AG09309 (cell line): Measurements from ENCODE around the gene UBE2F.

Experiments used
- DNase-seq: peaks from one replicate; pipeline ENCODE4 v3.0.0-alpha.2; 2010; ENCODE audit warnings: low read depth
- H3K4me3 ChIP-seq: 2 replicates; pipeline ENCODE4 v1.5.1; 2011; ENCODE audit warnings: mild to moderate bottlenecking, low read depth, low read length, moderate library complexity; ENCODE audit not compliant: control insufficient read depth
- TF ChIP-seq, protein P1 (sequence below): IDR thresholded peaks from 2 replicates; pipeline ENCODE4 v1.5.1; 2011; ENCODE audit warnings: mild to moderate bottlenecking, low read depth, low read length, inconsistent platforms; ENCODE audit not compliant: insufficient read depth, control insufficient read depth; ENCODE audit errors: missing control alignments

UBE2F gene

DNA sequence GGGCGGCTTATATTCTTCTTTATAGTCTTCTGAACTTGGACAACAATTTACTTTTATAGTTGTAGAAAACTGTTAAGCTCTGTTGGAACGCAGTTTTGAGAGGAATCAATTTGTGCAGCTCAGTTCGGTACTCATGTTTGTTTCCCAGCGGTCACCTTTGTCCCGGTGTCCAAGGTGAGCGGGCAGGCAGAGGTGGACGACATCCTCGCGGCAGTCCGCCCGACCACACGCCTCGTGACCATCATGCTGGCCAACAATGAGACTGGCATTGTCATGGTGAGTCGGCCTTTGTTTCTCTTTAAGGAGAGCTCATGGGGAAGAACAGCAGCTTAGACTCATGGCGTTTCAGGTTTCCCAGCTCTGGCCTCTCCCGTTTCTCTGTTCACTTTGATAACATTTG, 114.7 kb downstream of the UBE2F start:
- no peak overlapping the region for H3K4me3 ChIP-seq
- TF ChIP-seq, protein P1, sequence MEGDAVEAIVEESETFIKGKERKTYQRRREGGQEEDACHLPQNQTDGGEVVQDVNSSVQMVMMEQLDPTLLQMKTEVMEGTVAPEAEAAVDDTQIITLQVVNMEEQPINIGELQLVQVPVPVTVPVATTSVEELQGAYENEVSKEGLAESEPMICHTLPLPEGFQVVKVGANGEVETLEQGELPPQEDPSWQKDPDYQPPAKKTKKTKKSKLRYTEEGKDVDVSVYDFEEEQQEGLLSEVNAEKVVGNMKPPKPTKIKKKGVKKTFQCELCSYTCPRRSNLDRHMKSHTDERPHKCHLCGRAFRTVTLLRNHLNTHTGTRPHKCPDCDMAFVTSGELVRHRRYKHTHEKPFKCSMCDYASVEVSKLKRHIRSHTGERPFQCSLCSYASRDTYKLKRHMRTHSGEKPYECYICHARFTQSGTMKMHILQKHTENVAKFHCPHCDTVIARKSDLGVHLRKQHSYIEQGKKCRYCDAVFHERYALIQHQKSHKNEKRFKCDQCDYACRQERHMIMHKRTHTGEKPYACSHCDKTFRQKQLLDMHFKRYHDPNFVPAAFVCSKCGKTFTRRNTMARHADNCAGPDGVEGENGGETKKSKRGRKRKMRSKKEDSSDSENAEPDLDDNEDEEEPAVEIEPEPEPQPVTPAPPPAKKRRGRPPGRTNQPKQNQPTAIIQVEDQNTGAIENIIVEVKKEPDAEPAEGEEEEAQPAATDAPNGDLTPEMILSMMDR, result no peak
- DNase-seq, result no peak

DNA sequence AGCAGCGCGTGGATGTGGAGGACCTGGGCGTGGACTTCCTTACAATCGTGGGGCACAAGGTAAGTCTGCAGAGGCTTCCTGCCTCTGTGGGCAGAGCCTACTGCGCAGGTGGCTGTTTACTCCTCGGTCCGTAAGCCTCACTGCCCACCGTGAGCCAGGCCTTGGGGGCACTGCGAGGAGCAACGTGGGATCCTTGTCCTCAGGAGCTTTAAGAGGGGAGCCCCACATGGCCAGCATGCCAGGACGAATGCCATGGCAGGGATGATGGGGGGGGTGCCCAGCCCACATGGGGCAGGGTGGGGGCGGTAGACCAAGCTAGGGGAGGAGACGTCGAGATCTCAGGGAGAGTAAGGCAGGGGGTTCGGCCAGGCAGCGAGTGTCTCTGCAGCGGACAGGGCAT, 115.3 kb downstream of the UBE2F start:
- TF ChIP-seq, protein P1, result no peak
- DNase-seq, result no peak
- no peak overlapping the region for H3K4me3 ChIP-seq

DNA sequence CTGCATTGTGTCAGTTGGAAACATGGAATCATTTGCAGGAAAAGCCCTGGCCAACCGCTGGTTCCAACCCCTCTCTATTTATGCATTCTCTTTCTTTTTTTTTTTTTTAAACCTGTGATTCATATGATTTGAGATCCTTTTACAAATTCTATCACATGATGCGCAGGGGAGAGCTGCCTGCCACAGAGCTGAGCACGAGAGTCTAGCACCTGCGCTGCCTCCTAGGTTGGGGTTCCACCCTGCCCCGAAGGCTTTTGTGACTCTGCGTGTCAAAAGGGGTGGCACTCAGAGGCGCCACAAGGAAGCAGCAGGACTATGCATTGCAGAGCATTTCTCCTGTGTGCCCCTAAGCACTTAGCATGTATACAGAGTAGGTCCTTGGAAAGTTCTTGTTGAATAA, 116.0 kb downstream of the UBE2F start:
- no peak for DNase-seq
- TF ChIP-seq, protein P1, result no peak

DNA sequence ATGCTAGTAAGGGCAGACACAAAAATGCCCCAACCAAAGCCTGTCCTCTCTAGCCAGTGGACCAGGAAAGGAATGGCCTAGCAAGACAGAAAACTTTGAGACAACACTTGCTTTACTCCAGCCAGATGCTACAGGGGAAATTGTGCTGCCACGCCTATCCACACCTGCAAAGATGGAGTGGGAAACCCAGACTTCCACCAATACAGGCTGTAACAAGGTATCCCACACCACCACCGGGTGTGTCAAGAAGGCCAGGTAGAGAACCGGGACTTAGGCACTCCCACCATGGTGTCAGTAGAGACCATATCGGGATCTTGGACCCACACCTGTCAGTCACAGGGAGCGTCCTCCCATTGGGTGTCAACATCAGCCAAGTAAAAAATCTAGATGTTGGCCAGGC, 117.1 kb downstream of the UBE2F start:
- H3K4me3 ChIP-seq, result no peak overlapping the region
- DNase-seq, result no peak
- TF ChIP-seq, protein P1, result no peak

More for the DNA sequence above, 116.0 kb downstream of the UBE2F start:
- H3K4me3 ChIP-seq, result no peak overlapping the region

DNA sequence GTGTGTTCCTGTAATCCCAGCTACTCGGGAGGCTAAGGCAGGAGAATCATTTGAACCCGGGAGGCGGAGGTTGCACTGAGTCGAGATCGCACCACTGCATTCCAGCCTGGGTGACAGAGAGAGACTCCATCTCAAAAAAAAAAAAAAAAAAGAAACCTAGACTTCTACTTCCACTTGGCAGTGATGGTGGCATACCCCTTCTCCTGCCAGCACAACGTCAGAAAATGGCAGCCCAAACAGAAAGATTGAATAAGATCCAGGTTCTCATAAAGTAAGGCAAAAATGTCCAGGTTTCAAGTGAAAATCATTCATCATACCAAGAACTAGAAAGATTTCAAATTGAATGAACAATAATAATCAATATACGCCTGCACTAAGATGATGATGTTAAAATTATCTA, 117.9 kb downstream of the UBE2F start:
- TF ChIP-seq, protein P1, result no peak
- DNase-seq, result no peak
- H3K4me3 ChIP-seq, result no peak overlapping the region

DNA sequence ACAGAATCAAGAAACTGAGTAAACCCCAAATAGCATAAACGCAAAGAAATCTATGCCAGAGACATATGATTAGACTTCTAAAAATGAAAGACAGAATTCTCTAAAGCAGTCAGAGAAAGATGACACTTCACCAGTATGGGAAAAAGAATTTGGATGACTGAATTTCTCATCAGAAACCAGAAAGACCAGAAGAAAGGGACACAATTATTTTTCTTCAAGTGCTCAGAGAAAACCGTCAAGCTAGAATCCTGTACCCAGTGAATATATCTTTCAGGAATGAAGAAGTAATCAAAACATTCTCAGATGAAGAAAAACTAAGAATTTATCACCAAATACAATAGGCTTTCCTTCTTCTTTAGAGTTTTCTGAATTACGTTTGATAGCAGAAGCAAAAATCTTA, 119.1 kb downstream of the UBE2F start:
- H3K4me3 ChIP-seq, result no peak overlapping the region
- TF ChIP-seq, protein P1, result no peak
- no peak for DNase-seq

DNA sequence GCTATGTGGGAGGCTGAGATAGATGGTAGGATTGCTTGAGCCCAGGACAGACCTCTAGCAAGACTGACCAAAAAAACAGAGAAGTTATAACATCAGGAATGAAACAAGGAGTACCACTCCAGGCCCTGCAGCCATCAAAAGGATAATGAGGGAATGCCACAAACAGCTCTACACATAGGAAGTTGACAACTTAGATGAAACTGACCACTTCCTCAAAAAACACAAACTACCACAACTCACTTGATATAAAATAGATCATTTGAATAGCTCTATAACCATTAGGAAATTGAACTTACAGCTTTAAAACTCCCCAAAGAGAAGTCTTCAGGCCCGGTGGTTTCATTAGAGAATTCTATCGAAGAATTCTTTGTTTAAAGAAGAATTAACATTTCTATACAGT, 120.4 kb downstream of the UBE2F start:
- no peak for DNase-seq
- TF ChIP-seq, protein P1, result no peak
- H3K4me3 ChIP-seq, result no peak overlapping the region
